IPS-11a (cell line): ENCODE results near the gene SNX1.
"Not testable (repeated sequence)": the region's sequence is repeated elsewhere in the genome, so short reads cannot be mapped to it uniquely, and the experiment has no call there.

Source experiments
- H3K4me3 ChIP-seq: one replicate; pipeline ENCODE4 v1.5.1; 2013; ENCODE audit warnings: low read depth, low read length, control low read depth

Gene SNX1, protein sequence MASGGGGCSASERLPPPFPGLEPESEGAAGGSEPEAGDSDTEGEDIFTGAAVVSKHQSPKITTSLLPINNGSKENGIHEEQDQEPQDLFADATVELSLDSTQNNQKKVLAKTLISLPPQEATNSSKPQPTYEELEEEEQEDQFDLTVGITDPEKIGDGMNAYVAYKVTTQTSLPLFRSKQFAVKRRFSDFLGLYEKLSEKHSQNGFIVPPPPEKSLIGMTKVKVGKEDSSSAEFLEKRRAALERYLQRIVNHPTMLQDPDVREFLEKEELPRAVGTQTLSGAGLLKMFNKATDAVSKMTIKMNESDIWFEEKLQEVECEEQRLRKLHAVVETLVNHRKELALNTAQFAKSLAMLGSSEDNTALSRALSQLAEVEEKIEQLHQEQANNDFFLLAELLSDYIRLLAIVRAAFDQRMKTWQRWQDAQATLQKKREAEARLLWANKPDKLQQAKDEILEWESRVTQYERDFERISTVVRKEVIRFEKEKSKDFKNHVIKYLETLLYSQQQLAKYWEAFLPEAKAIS

GRCh38 chr15:64095795-64096667 is at the start of gene SNX1:
TSS of gene SNX1 (plus strand) at chr15:64095982. CDS start at chr15:64096014, 32 bp downstream.
- H3K4me3 ChIP-seq = peak within 1 kb of the TSS; percentile 87

GRCh38 chr15:64046421-64047153 is 49.2 kb upstream of the SNX1 start, which contains the start of gene DAPK2:
TSS of gene DAPK2 (minus strand) at chr15:64046485. CDS start at chr15:64040261, 6,224 bp downstream.
- H3K4me3 ChIP-seq = peak within 1 kb of the TSS; percentile 36

GRCh38 chr15:64048781-64049460 is 46.9 kb upstream of the SNX1 start:
- H3K4me3 ChIP-seq = no peak overlapping the region

DNA sequence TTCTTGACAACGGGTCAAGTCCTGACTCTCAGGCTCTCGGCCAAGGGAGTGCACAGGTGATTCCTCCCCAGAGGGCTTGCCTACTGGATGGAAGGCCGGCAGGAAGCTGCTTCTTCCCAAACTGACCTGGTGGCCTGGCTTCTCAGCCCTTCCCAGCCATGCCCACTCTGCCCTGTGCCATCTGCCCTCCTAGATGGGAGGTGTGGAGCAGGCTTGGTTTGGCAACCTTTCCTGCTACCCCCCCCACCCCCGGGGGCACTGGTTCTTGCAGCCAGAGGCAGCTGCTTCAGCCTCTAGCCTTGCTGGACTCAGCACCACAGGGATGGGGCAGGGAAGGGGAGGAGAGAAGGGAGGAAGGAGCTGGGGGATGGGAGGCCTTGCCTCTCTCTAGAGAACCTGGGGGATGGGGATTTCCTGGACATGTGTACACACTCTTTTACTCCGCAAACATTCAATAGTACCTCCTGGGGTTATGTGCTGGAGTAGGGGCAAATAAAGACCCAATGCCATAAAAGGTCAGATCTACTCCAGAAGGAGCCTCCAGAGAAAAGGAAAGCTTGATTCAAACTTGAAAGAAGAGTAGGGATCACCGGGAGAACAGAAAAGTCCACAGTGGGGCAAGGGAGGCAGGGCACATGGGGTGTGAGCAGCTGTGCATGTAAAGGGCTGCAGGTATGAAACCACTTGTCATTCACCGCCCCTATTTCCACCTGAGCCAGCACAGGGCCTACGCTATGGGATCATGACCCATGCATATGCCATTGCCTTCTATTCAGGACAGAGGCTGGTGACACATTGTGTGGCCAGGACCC is 45.3 kb upstream of the SNX1 start:
- H3K4me3 ChIP-seq = no peak overlapping the region

DNA sequence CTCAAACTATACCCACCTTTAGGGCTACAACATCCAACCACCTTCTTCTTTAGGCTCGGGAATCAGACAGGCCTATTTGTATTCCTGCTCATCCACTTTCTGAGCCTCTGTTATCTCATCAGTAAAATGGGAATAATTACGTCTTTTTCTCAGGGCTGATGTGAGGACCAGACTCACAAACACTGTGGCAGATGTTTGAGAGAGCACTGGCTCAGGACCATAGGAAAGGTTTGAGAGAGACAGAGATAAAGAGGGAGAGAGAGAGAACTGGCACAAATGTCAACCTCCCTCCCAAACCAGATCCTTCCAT is 44.7 kb upstream of the SNX1 start:
- no peak overlapping the region for H3K4me3 ChIP-seq

- H3K4me3 ChIP-seq = no peak overlapping the region
Measured at GRCh38 chr15:64051407-64052259, 44.1 kb upstream of the SNX1 start.

GRCh38 chr15:64052925-64053491 is 42.8 kb upstream of the SNX1 start:
- H3K4me3 ChIP-seq = no peak overlapping the region

GRCh38 chr15:64053674-64054073 is 42.1 kb upstream of the SNX1 start:
- H3K4me3 ChIP-seq = not testable (repeated sequence)

- H3K4me3 ChIP-seq = no peak overlapping the region
Measured at GRCh38 chr15:64058279-64058678, 37.5 kb upstream of the SNX1 start.

DNA sequence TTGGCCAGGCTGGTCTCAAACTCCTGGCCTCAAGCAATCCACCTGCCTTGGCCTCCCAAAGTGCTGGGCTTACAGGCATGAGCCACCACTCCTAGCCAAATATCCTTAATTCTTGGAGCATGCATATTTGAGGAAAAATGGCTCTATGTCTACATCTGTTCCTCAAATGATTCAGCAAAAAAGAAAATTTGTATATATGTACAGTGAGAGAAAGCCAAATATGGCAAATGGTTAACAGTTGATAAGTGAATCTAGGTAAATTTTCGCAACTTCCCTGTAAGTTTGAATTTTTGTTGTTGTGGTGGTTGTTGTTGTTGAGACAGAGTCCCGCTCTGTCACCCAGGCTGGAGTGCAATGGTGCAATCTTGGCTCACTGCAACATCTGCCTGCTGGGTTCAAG is 36.7 kb upstream of the SNX1 start:
- not testable (repeated sequence) for H3K4me3 ChIP-seq

- H3K4me3 ChIP-seq = no peak overlapping the region
Measured at GRCh38 chr15:64060716-64061115, 35.1 kb upstream of the SNX1 start.

- no peak overlapping the region for H3K4me3 ChIP-seq
Measured at GRCh38 chr15:64066451-64066850, 29.3 kb upstream of the SNX1 start.

DNA sequence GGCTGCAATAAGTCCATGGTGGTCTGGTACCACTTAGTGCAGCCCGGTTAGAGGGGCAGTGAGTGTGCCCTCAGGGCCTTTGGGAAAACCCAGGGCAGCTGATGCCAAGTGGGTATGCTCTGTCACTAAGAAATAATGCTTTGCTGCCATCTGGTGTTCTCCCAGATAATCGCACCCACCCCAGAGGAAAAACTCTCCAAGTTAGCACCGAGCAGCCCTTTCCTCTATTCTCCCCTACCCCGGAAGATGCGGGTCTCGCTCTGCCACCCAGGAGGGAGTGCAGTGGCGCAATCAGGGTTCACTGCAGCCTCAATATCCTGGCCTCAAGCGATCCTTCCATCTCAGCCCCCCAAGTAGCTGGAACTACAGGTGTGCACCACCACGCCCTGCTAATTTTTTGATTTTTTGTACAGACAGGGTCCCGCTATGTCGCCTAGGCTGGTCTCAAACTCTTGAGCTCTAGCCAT is 28.2 kb upstream of the SNX1 start:
- no peak overlapping the region for H3K4me3 ChIP-seq

DNA sequence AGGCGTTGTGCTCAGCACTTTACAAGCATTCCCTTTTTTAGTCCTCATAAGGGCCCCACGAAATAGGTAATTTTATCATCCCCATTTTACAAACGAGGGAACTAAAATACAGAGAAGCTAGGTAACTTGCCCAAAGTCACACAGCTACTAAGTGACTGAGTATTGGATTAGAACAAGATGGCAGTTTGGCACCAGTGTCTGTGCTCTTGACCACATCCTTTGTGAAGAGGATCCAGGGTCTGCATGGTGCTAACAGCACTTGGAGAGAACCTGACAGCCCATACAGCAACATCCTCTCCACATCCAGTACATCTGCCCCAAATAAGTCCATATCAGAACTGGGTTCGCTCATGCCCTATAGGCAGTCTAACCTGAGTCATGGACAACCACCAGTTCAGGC is 27.6 kb upstream of the SNX1 start:
- no peak overlapping the region for H3K4me3 ChIP-seq

- H3K4me3 ChIP-seq = no peak overlapping the region
Measured at GRCh38 chr15:64070106-64070505, 25.7 kb upstream of the SNX1 start.

DNA sequence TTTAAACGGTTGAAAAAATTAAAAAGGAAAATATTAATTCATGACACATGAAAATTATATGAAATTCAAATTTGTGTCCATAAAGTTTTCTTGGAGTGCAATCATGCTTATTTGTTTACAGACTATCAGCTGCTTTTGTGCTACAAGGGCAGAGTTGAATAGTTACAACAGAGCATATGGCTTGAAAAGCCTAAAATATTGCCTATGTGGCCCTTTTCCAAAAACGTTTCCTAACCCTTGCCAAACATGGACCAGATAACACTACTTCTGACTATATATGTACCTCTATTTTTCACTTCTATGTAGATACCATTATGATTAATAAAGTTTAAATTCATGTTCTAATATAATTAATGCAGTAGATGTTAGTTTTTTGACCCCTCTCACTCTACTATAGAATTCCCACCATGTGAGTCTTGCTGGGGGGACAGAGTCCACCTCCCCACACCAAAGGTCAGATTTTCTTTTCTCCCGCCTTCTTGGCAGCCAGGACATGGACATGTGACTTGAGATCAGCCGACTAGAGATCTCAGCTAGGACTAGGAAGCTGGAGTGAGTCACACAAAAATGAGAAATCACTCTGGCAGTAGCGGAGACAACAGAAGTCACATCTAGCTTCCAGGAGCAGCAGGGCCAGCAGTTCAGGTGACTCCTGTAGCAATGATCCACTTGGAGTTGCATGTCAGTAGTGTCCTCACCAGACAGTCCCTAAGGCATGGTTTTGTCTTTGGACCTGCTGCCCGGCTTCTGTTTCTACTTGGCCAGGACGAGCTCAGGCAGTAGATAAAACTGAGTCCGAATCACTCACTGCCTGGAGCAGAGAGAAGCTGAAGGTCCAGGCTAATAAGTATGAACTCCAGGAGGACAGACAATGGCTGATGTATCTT is 24.6 kb upstream of the SNX1 start:
- H3K4me3 ChIP-seq = no peak overlapping the region
